WTC11 (cell line): ENCODE measurements around the gene FEN1. TPM values are rescaled to one million over a fixed set of nuclear protein-coding genes. Genes with fewer than 3 reads are reported as not detected.

Source experiments
- ATAC-seq: fragments of 200-7000 bp; cut with Tn5 transposase; 2 replicates; pipeline ENCODE4 v1.10.0; 2021; ENCODE audit warnings: mild to moderate bottlenecking, moderate library complexity
- CTCF ChIA-PET: fragments of 300-600 bp; sonication (Branson Sonifier 250); formaldehyde crosslinking; loops from one replicate; lab custom pipeline; 2021; ENCODE audit warnings: antibody characterized with exemption; lab: Charles Lee
- POLR2A ChIA-PET: fragments of 350-600 bp; sonication (Branson Sonifier 250); formaldehyde crosslinking; loops from one replicate; lab custom pipeline; 2021; ENCODE audit warnings: antibody characterized with exemption; lab: Charles Lee
- DNase-seq: peaks from one replicate; pipeline ENCODE4 v3.0.0; 2021; ENCODE audit warnings: low spot score
- H3K27ac Mint-ChIP-seq: 2 replicates; pipeline ENCODE4 v1.8.0; 2021; ENCODE audit warnings: mixed read lengths
- H3K27me3 Mint-ChIP-seq: 2 replicates; pipeline ENCODE4 v1.8.0; 2021; ENCODE audit warnings: low read depth, mild to moderate bottlenecking, moderate library complexity, mixed read lengths
- H3K36me3 Mint-ChIP-seq: 2 replicates; pipeline ENCODE4 v1.8.0; 2021; ENCODE audit warnings: mixed read lengths
- H3K4me1 Mint-ChIP-seq: 2 replicates; pipeline ENCODE4 v1.8.0; 2022; ENCODE audit warnings: mixed read lengths
- H3K4me3 Mint-ChIP-seq: 2 replicates; pipeline ENCODE4 v1.8.0; 2021; ENCODE audit warnings: mild to moderate bottlenecking, moderate library complexity, mixed read lengths
- H3K9me3 Mint-ChIP-seq: 2 replicates; pipeline ENCODE4 v1.8.0; 2021; ENCODE audit warnings: mixed read lengths
- CREB1 ChIP-seq: sonication (generic); formaldehyde crosslinking; IDR thresholded peaks from 2 replicates; pipeline ENCODE4 v1.8.0; 2023; ENCODE audit warnings: mild to moderate bottlenecking, missing genetic modification reagents
- EMX1 ChIP-seq: fragments of 250-450 bp; sonication (Bioruptor Pico); IDR thresholded peaks from 2 replicates; pipeline ENCODE4 v1.8.0; 2021; ENCODE audit warnings: mild to moderate bottlenecking
- FOXP1 ChIP-seq: sonication (generic); formaldehyde crosslinking; IDR thresholded peaks from 2 replicates; pipeline ENCODE4 v1.8.0; 2022; ENCODE audit warnings: missing genetic modification reagents, mild to moderate bottlenecking, moderate library complexity, borderline replicate concordance
- HMGA2 ChIP-seq: fragments of 250-450 bp; sonication (Bioruptor Pico); IDR thresholded peaks from 2 replicates; pipeline ENCODE4 v1.4.0; 2021; ENCODE audit warnings: mild to moderate bottlenecking, moderate library complexity
- IRF2 ChIP-seq: sonication (generic); formaldehyde crosslinking; IDR thresholded peaks from 2 replicates; pipeline ENCODE4 v1.8.0; 2022; ENCODE audit warnings: low read depth, missing genetic modification reagents, borderline replicate concordance
- JAZF1 ChIP-seq: fragments of 250-450 bp; sonication (Bioruptor Pico); IDR thresholded peaks from 2 replicates; pipeline ENCODE4 v1.9.0; 2021; ENCODE audit warnings: moderate library complexity, mild to moderate bottlenecking, inconsistent platforms
- NFYB ChIP-seq: sonication (generic); formaldehyde crosslinking; conservative IDR thresholded peaks from 2 replicates; pipeline ENCODE4 v1.8.0; 2022; ENCODE audit warnings: low read depth, missing genetic modification reagents
- NR2C2 ChIP-seq: sonication (generic); formaldehyde crosslinking; IDR thresholded peaks from 2 replicates; pipeline ENCODE4 v1.8.0; 2022; ENCODE audit warnings: mild to moderate bottlenecking, missing genetic modification reagents
- SP1 ChIP-seq: sonication (generic); formaldehyde crosslinking; conservative IDR thresholded peaks from 2 replicates; pipeline ENCODE4 v1.8.1; 2022; ENCODE audit warnings: missing genetic modification reagents
- TEAD1 ChIP-seq: sonication (generic); formaldehyde crosslinking; IDR thresholded peaks from 2 replicates; pipeline ENCODE4 v1.8.0; 2022; ENCODE audit warnings: mild to moderate bottlenecking, missing genetic modification reagents
- TEAD4 ChIP-seq: sonication (generic); formaldehyde crosslinking; IDR thresholded peaks from 2 replicates; pipeline ENCODE4 v1.8.0; 2022; ENCODE audit warnings: mild to moderate bottlenecking, missing genetic modification reagents
- ZNF121 ChIP-seq: sonication (generic); formaldehyde crosslinking; IDR thresholded peaks from 2 replicates; pipeline ENCODE4 v1.8.0; 2023; ENCODE audit warnings: missing genetic modification reagents
- ZNF138 ChIP-seq: sonication (generic); formaldehyde crosslinking; conservative IDR thresholded peaks from 2 replicates; pipeline ENCODE4 v1.8.1; 2022; ENCODE audit warnings: mild to moderate bottlenecking, moderate library complexity, missing genetic modification reagents
- ZNF219 ChIP-seq: sonication (generic); formaldehyde crosslinking; IDR thresholded peaks from 2 replicates; pipeline ENCODE4 v1.8.0; 2023; ENCODE audit warnings: missing genetic modification reagents, mild to moderate bottlenecking, borderline replicate concordance
- ZNF416 ChIP-seq: fragments of 250-450 bp; sonication (Bioruptor Pico); IDR thresholded peaks from 2 replicates; pipeline ENCODE4 v1.9.0; 2021; ENCODE audit warnings: mild to moderate bottlenecking, inconsistent platforms
- ZNF423 ChIP-seq: fragments of 250-450 bp; sonication (Bioruptor Pico); IDR thresholded peaks from 2 replicates; pipeline ENCODE4 v2.1.2; 2022; ENCODE audit warnings: mild to moderate bottlenecking, moderate library complexity
- ZNF671 ChIP-seq: fragments of 250-450 bp; sonication (Bioruptor Pico); IDR thresholded peaks from 2 replicates; pipeline ENCODE4 v1.8.0; 2021; ENCODE audit warnings: mild to moderate bottlenecking
- total RNA-seq: library from RNA; stranded (reverse); gene quantifications from 3 replicates; pipeline ENCODE4 v1.2.3, GENCODE V29; 2021
- TF ChIP-seq, protein P1 (sequence below): sonication (generic); formaldehyde crosslinking; IDR thresholded peaks from 2 replicates; pipeline ENCODE4 v1.8.1; 2023; ENCODE audit warnings: mild to moderate bottlenecking, missing genetic modification reagents
- TF ChIP-seq, protein P2 (sequence below): sonication (generic); formaldehyde crosslinking; IDR thresholded peaks from 2 replicates; pipeline ENCODE4 v1.8.1; 2023; ENCODE audit warnings: mild to moderate bottlenecking, missing genetic modification reagents, moderate library complexity
- TF ChIP-seq, protein P3 (sequence below): sonication (generic); formaldehyde crosslinking; IDR thresholded peaks from 2 replicates; pipeline ENCODE4 v1.8.1; 2023; ENCODE audit warnings: mild to moderate bottlenecking, missing genetic modification reagents, moderate library complexity
- TF ChIP-seq, protein P4 (sequence below): sonication (generic); formaldehyde crosslinking; IDR thresholded peaks from 2 replicates; pipeline ENCODE4 v1.8.0; 2022; ENCODE audit warnings: missing genetic modification reagents
- TF ChIP-seq, protein P5 (sequence below): fragments of 200-600 bp; IDR thresholded peaks from 2 replicates; pipeline ENCODE4 v1.8.0; 2022; ENCODE audit warnings: antibody characterized with exemption

The FEN1 gene
- total RNA-seq, 1 experiment from 2014 or later = 96.3 TPM

DNA sequence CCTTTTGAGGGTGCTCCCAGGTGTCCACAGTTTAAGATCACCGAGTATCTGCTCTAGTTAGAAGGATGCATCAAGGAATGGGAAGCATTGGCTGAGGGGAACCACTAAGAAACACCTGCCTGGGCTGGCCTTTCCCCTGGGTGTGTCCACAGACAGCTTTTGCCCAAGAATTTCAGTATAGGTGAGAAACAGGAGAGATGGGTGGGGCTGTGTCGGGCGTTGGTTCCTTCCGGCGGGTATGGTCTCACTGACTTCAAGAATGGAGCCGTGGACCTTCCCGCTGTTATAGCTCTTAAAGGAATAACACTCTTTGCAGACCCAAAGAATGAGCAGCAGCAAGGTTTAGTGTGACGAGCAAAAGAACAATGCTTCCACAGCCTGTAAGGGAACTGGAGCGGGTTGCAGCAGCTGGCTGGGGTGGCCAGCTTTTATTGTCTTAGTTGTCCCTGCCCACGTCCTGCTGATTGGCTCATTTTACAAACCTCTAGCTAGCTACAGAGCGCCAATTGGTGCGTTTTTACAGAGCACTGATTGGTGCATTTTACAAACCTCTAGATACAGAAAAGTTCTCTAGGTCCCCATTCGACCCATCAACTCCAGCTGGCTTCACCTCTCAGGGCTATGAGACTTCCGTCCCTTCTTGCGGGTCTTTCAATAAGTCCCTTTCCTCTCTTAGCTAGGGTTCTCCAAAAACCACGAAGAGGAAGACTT is 21.7 kb downstream of the FEN1 start:
- Mint-ChIP-seq H3K27me3 (no peaks in the 10 kb centered on the region; the same call in 1 of the 2 replicates), H3K4me1 (peaks cover 18% of the 10 kb centered on the region), H3K36me3 (peaks cover 52% of the 10 kb centered on the region), H3K27ac (peak overlapping the region; percentile 100)
- POLR2A ChIA-PET = interaction anchor here (0.9 to 3.2 kb wide), 18 partner anchors 9 to 215 kb away, joined by 3 to 66 read pairs (median 4); partner anchors contain the start of genes FADS2, FEN1, FTH1 and TMEM258
- DNase-seq = no peak
- TF ChIP-seq, protein P1, sequence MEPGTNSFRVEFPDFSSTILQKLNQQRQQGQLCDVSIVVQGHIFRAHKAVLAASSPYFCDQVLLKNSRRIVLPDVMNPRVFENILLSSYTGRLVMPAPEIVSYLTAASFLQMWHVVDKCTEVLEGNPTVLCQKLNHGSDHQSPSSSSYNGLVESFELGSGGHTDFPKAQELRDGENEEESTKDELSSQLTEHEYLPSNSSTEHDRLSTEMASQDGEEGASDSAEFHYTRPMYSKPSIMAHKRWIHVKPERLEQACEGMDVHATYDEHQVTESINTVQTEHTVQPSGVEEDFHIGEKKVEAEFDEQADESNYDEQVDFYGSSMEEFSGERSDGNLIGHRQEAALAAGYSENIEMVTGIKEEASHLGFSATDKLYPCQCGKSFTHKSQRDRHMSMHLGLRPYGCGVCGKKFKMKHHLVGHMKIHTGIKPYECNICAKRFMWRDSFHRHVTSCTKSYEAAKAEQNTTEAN = no peak
- TF ChIP-seq NFYB (CRISPR knock-in tag) = peak; percentile 88
- TF ChIP-seq, all 79 proteins: peak for 1
- H3K4me3 Mint-ChIP-seq = peak overlapping the region; percentile 94
- H3K9me3 Mint-ChIP-seq = peaks cover 4% of the 10 kb centered on the region; the same call in 1 of the 2 replicates
- ATAC-seq = 0 out of 2 replicates have a peak, but pooled peaks have one; percentile 0
- CTCF ChIA-PET = interaction anchor here (0.6 to 5.8 kb wide), 19 partner anchors 14 to 891 kb away, joined by 3 to 64 read pairs (median 8); partner anchors contain the start of genes FADS2, FEN1 and TMEM258

DNA sequence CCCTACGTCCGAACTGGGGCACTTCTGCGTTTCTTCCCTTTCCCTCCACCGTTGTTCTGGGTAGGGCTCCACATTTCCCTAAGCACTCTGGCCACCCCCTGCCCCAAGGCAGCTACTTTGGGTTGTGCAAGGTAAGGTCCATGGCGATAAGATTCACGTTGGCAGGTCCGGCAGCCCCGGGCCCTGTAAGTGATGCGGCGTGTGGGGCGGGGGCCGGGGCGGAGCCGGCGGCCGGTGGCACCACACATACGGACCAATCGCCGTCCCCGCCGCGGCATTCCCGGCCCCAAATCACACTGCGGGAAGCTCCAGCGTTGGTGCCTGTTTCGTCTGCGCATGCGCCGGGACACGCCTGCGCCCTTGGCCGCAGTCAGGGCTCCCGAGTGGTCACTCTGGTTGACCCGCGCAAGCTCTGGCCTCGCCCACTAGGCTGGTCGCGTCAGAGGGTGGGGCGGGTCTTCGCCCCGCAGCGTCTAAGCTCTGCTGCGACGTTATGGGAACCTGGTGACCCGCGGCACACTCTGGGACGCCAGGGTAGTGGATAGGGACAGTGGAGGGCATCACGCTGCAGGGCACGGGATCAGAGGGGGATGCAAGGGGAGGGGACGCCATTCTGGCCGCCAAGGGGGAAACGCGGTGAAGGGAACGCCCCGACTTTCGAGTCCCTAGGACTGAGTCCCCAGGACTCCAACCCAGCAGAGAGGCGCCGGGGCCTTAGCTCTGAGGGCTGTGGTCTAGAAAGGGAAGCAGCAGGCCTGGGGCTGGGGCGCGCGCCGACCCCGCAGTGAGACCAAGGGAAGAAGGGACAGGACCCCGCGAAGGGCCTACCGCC is 22.5 kb downstream of the FEN1 start:
- H3K4me3 Mint-ChIP-seq = peak overlapping the region; percentile 94
- peak overlapping the region; percentile 100 for H3K27ac Mint-ChIP-seq
- H3K36me3 Mint-ChIP-seq = peaks cover 44% of the 10 kb centered on the region
- DNase-seq (peak; percentile 96), ATAC-seq (peak; percentile 75)
- peaks cover 20% of the 10 kb centered on the region for H3K4me1 Mint-ChIP-seq
- no peaks in the 10 kb centered on the region; the same call in 1 of the 2 replicates for H3K27me3 Mint-ChIP-seq
- ChIA-PET CTCF (interaction anchor here (0.6 to 5.8 kb wide), 21 partner anchors 13 to 891 kb away, joined by 3 to 64 read pairs (median 8); partner anchors contain the start of genes FADS2, FEN1 and TMEM258), POLR2A (interaction anchor here (0.9 to 3.2 kb wide), 20 partner anchors 9 to 293 kb away, joined by 3 to 66 read pairs (median 4); partner anchors contain the start of genes FADS2, FEN1, FTH1 and TMEM258)
- H3K9me3 Mint-ChIP-seq = peaks cover 4% of the 10 kb centered on the region; the same call in 1 of the 2 replicates
- TF ChIP-seq FOXP1 (CRISPR knock-in tag) (peak; percentile 68; the same call in 1 of the 2 replicates), ZNF138 (CRISPR knock-in tag) (no peak), ZNF121 (CRISPR knock-in tag) (no peak), TEAD1 (CRISPR knock-in tag) (peak; percentile 67; the same call in 1 of the 2 replicates), HMGA2 (CRISPR knock-in tag) (no peak), SP1 (CRISPR knock-in tag) (peak; percentile 94), IRF2 (CRISPR knock-in tag) (no peak), EMX1 (0 out of 2 replicates have a peak, but pooled peaks have one; percentile 34), NR2C2 (CRISPR knock-in tag) (no peak), TEAD4 (CRISPR knock-in tag) (no peak), ZNF423 (CRISPR knock-in tag) (no peak), CREB1 (CRISPR knock-in tag) (no peak), ZNF219 (CRISPR knock-in tag) (no peak; the same call in 1 of the 2 replicates), JAZF1 (CRISPR knock-in tag) (no peak), ZNF671 (CRISPR knock-in tag) (0 out of 2 replicates have a peak, but pooled peaks have one; percentile 15), ZNF416 (CRISPR knock-in tag) (no peak)
- TF ChIP-seq, protein P2, sequence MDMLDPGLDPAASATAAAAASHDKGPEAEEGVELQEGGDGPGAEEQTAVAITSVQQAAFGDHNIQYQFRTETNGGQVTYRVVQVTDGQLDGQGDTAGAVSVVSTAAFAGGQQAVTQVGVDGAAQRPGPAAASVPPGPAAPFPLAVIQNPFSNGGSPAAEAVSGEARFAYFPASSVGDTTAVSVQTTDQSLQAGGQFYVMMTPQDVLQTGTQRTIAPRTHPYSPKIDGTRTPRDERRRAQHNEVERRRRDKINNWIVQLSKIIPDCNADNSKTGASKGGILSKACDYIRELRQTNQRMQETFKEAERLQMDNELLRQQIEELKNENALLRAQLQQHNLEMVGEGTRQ = peak; percentile 34; the same call in 1 of the 2 replicates
- TF ChIP-seq, protein P3, sequence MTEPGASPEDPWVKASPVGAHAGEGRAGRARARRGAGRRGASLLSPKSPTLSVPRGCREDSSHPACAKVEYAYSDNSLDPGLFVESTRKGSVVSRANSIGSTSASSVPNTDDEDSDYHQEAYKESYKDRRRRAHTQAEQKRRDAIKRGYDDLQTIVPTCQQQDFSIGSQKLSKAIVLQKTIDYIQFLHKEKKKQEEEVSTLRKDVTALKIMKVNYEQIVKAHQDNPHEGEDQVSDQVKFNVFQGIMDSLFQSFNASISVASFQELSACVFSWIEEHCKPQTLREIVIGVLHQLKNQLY (CRISPR knock-in tag) = no peak
- TF ChIP-seq, protein P4, sequence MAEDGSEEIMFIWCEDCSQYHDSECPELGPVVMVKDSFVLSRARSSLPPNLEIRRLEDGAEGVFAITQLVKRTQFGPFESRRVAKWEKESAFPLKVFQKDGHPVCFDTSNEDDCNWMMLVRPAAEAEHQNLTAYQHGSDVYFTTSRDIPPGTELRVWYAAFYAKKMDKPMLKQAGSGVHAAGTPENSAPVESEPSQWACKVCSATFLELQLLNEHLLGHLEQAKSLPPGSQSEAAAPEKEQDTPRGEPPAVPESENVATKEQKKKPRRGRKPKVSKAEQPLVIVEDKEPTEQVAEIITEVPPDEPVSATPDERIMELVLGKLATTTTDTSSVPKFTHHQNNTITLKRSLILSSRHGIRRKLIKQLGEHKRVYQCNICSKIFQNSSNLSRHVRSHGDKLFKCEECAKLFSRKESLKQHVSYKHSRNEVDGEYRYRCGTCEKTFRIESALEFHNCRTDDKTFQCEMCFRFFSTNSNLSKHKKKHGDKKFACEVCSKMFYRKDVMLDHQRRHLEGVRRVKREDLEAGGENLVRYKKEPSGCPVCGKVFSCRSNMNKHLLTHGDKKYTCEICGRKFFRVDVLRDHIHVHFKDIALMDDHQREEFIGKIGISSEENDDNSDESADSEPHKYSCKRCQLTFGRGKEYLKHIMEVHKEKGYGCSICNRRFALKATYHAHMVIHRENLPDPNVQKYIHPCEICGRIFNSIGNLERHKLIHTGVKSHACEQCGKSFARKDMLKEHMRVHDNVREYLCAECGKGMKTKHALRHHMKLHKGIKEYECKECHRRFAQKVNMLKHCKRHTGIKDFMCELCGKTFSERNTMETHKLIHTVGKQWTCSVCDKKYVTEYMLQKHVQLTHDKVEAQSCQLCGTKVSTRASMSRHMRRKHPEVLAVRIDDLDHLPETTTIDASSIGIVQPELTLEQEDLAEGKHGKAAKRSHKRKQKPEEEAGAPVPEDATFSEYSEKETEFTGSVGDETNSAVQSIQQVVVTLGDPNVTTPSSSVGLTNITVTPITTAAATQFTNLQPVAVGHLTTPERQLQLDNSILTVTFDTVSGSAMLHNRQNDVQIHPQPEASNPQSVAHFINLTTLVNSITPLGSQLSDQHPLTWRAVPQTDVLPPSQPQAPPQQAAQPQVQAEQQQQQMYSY (CRISPR knock-in tag) = peak; percentile 46; the same call in 1 of the 2 replicates
- TF ChIP-seq, protein P5, sequence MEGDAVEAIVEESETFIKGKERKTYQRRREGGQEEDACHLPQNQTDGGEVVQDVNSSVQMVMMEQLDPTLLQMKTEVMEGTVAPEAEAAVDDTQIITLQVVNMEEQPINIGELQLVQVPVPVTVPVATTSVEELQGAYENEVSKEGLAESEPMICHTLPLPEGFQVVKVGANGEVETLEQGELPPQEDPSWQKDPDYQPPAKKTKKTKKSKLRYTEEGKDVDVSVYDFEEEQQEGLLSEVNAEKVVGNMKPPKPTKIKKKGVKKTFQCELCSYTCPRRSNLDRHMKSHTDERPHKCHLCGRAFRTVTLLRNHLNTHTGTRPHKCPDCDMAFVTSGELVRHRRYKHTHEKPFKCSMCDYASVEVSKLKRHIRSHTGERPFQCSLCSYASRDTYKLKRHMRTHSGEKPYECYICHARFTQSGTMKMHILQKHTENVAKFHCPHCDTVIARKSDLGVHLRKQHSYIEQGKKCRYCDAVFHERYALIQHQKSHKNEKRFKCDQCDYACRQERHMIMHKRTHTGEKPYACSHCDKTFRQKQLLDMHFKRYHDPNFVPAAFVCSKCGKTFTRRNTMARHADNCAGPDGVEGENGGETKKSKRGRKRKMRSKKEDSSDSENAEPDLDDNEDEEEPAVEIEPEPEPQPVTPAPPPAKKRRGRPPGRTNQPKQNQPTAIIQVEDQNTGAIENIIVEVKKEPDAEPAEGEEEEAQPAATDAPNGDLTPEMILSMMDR = no peak
- TF ChIP-seq, protein P1 = peak; percentile 21; the same call in 1 of the 2 replicates
